Heart left ventricle (tissue), 16 donors: Measurements from ENCODE around the gene FGD4. TPM values are rescaled to one million over a fixed set of nuclear protein-coding genes. Genes with fewer than 3 reads are reported as not detected.

Source experiments
- ATAC-seq, 4 donors: fragments of 200-7000 bp; cut with Tn5 transposase; one replicate each; pipeline ENCODE4 v1.9.1; 2020 to 2022; ENCODE audit warnings: moderate library complexity in 4 of 4, mild to moderate bottlenecking in 3 of 4, moderate number of reproducible peaks in 1 of 4
- DNase-seq, 5 donors: peaks; one replicate each; pipeline ENCODE4 v3.0.0-alpha.2; 2020
- H3K27ac ChIP-seq, 12 donors: fragments of 200-600 bp; sonication (generic) in 4 of 12; one replicate each; pipeline versions ENCODE4 v1.5.0 to v1.8.0; 2016 to 2022; ENCODE audit warnings: mild to moderate bottlenecking in 2 of 12
- H3K27me3 ChIP-seq, 9 donors: fragments of 200-600 bp; sonication (generic) in 2 of 9; one replicate each; pipeline versions ENCODE4 v1.5.1 to v1.8.0; 2016 to 2022; ENCODE audit warnings: mild to moderate bottlenecking in 3 of 9
- H3K36me3 ChIP-seq, 9 donors: fragments of 200-600 bp; sonication (generic) in 2 of 9; one replicate each; pipeline versions ENCODE4 v1.5.0 to v1.8.0; 2018 to 2022; ENCODE audit warnings: mild to moderate bottlenecking in 2 of 9
- H3K4me1 ChIP-seq, 12 donors: fragments of 200-600 bp; sonication (generic) in 4 of 12; one replicate each; pipeline versions ENCODE4 v1.5.0 to v1.8.0; 2016 to 2022; ENCODE audit warnings: mild to moderate bottlenecking in 3 of 12
- H3K4me3 ChIP-seq, 12 donors: fragments of 200-600 bp; sonication (generic) in 4 of 12; one replicate each; pipeline versions ENCODE4 v1.5.0 to v1.8.0; 2017 to 2022; ENCODE audit warnings: mild to moderate bottlenecking in 9 of 12, moderate library complexity in 4 of 12
- H3K9me3 ChIP-seq, 12 donors: fragments of 200-600 bp; sonication (generic) in 4 of 12; one replicate each; pipeline versions ENCODE4 v1.5.0 to v1.8.0; 2016 to 2022; ENCODE audit warnings: mild to moderate bottlenecking in 1 of 12
- POLR2A ChIP-seq, 2 donors: fragments of 450-650 bp; IDR thresholded peaks; one replicate each; pipeline ENCODE4 v1.6.1; 2017; ENCODE audit warnings: antibody characterized with exemption in 2 of 2, mild to moderate bottlenecking in 2 of 2, moderate library complexity in 2 of 2
- WGBS, 4 donors: extraction: QIAGEN DNeasy Blood & Tissue Kit in 2 of 4; methylation state at CpG; one replicate each; pipeline versions ENCODE4 v1.1.5 to v1.1.7; 2013 to 2018; 5-methylcytosine and 5-hydroxymethylcytosine counted together
- intact Hi-C, 10 donors: fragments of 100-400 bp; cut with DNase I; formaldehyde crosslinking; loops; one replicate each; pipeline versions ENCODE4 v1.11.1 to v1.14.2; 2022
- polyA plus RNA-seq, 2 donors: library from polyadenylated mRNA; stranded (reverse); fragments of 200-250 nt; gene quantifications; one replicate each; pipeline ENCODE4 v1.2.3, GENCODE V29; 2013
- total RNA-seq, 9 donors: library from RNA; depleted of rRNA in 2 of 9; stranded (reverse); fragments of >200 nt in 2 of 9; fragmentation: NEBNext Ultra II Directional in 3 of 9; extraction: Animal tissue kit (Norgen Biotek cat#: 25700) in 3 of 9; gene quantifications; one replicate each; pipeline versions ENCODE4 v1.1.0 to v1.2.4, GENCODE V29; 2016 to 2023
- TF ChIP-seq, protein P1 (sequence below), 12 donors: fragments of 200-600 bp; sonication (generic) in 4 of 12; IDR thresholded peaks; one replicate each; pipeline versions ENCODE4 v1.5.0 to v1.8.0; 2018 to 2022; ENCODE audit warnings: antibody characterized with exemption in 12 of 12, mild to moderate bottlenecking in 5 of 12
- donor health status: ischemic (EF 13 %, LVEDD 7.1; RV severe dilation, severe dysfunction).
- donor health status: healthy with polysubstance abuse.
- donor health status: DM: no; HTN: yes; CAD: no.
- donor health status: DM: no; HTN: no; CAD: no.
- donor health status: ischemic (EF 25% LVEDD 6.9; RV normal size, moderate dysfunction).
- donor health status: ischemic (EF 25% LVEDD 5.7; RV mildly dilated, moderate dysfunction).
- donor health status: healthy.
- donor health status: DM: yes; HTN: yes; CAD: no.
- donor health status: ischemic (EF 35%, LVEDD 5.7; RV mildly dilated, moderate dysfunction).
- donor health status: nonischemic (EF 11% LVEDD 7.7; RV severe dilation, severe dysfunction).
- donor health status: DM: yes; HTN: yes; CAD: no.
- donor health status: PGD.
- donor health status: ischemic (EF 29% LVEDD 5.4; RV normal size, mild dysfunction).
- donor health status: nonischemic (EF 23%, LVEDD 6.1; RV moderate dilation, normal function).

Gene FGD4
- total and polyA plus RNA-seq, 11 donors, result 4.5 to 36.8 (median 28.2) TPM

DNA sequence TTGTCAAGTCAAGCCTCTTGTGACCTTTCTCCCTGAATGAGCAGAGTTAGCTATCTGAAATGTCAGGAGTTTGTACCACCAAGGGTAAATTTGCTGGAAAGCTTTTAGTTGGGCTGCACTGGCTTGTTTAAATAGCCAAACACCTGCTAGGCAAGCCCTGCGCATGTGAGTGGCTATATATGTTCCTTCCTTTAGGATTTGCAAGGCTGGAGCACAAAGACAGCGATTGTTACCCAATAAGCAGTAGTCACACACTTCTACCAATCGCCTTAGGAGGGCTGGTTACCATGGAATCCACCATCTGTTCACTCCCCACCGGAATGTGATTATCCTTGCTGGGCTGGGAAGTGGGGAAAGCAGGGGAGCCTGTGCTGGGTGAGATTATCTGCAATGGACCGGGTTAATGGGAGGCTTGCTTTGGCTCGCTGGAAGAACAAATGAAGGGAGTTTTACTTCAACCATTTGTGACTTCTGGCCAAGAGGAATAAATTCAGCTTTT, 102.5 kb downstream of the FGD4 start:
- ATAC-seq (peak; percentile 29 to 71 (median 60)), DNase-seq (peak in 3 of 5 donors; percentile 22 to 42 (median 36))
- Histone ChIP-seq H3K27me3 (no peaks in the 10 kb centered on the region), H3K4me1 (peaks cover 7 to 88% (median 53%) of the 10 kb centered on the region in 12 donors), H3K27ac (peak overlapping the region in 10 of 12 donors; percentile 36 to 85 (median 68)), H3K4me3 (peak overlapping the region in 10 of 12 donors; percentile 4 to 60 (median 41)), H3K36me3 (no peaks in the 10 kb centered on the region), H3K9me3 (no peaks in the 10 kb centered on the region)
- intact Hi-C loops, result loop anchor here in 2 of 10 donors (5.0 kb wide), 2 partner anchors 35 to 45 kb away; no protein-coding TSS in a partner anchor
- 17 to 28% (median 25%) methylated on average over 6 of the region's 6 CpGs for WGBS, 4 donors
- no peak for TF ChIP-seq POLR2A (IDR thresholded peaks at IDR 0.05)
- TF ChIP-seq, protein P1, sequence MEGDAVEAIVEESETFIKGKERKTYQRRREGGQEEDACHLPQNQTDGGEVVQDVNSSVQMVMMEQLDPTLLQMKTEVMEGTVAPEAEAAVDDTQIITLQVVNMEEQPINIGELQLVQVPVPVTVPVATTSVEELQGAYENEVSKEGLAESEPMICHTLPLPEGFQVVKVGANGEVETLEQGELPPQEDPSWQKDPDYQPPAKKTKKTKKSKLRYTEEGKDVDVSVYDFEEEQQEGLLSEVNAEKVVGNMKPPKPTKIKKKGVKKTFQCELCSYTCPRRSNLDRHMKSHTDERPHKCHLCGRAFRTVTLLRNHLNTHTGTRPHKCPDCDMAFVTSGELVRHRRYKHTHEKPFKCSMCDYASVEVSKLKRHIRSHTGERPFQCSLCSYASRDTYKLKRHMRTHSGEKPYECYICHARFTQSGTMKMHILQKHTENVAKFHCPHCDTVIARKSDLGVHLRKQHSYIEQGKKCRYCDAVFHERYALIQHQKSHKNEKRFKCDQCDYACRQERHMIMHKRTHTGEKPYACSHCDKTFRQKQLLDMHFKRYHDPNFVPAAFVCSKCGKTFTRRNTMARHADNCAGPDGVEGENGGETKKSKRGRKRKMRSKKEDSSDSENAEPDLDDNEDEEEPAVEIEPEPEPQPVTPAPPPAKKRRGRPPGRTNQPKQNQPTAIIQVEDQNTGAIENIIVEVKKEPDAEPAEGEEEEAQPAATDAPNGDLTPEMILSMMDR (IDR thresholded peaks at IDR 0.05), result no peak

- Histone ChIP-seq H3K9me3 (no peaks in the 10 kb centered on the region), H3K27me3 (no peaks in the 10 kb centered on the region), H3K36me3 (no peaks in the 10 kb centered on the region), H3K4me1 (peaks cover 4 to 83% (median 52%) of the 10 kb centered on the region in 12 donors), H3K4me3 (peak overlapping the region in 10 of 12 donors; percentile 4 to 60 (median 41)), H3K27ac (peak overlapping the region in 11 of 12 donors; percentile 26 to 85 (median 66))
- 20 to 26% (median 23%) methylated on average over 3 of the region's 3 CpGs for WGBS, 4 donors
- TF ChIP-seq POLR2A (IDR thresholded peaks at IDR 0.05), result no peak
- TF ChIP-seq, protein P1 (IDR thresholded peaks at IDR 0.05), result no peak
- DNase-seq (no peak), ATAC-seq (peak in 3 of 4 donors; percentile 36 to 64 (median 43))
- intact Hi-C loops, result loop anchor here in 2 of 10 donors (5.0 kb wide), 2 partner anchors 34 to 46 kb away; no protein-coding TSS in a partner anchor
Measured at GRCh38 chr12:32502693-32503502, 103.5 kb downstream of the FGD4 start.

- Histone ChIP-seq H3K4me3 (peak overlapping the region in 8 of 12 donors; percentile 29 to 60 (median 43)), H3K36me3 (no peaks in the 10 kb centered on the region), H3K4me1 (peaks cover 4 to 83% (median 55%) of the 10 kb centered on the region in 12 donors), H3K9me3 (no peaks in the 10 kb centered on the region), H3K27ac (peak overlapping the region in 9 of 12 donors; percentile 36 to 85 (median 70)), H3K27me3 (no peaks in the 10 kb centered on the region)
- ATAC-seq (peak in 1 of 4 donors; percentile 21), DNase-seq (no peak)
- TF ChIP-seq, protein P1 (IDR thresholded peaks at IDR 0.05), result no peak
- TF ChIP-seq POLR2A (IDR thresholded peaks at IDR 0.05), result no peak
- WGBS, 4 donors, result 52 to 61% (median 54%) methylated on average over 2 of the region's 2 CpGs
- intact Hi-C loops, result loop anchor here in 2 of 10 donors (5.0 kb wide), 2 partner anchors 34 to 46 kb away; no protein-coding TSS in a partner anchor
Measured at GRCh38 chr12:32503730-32504129, 104.4 kb downstream of the FGD4 start.

DNA sequence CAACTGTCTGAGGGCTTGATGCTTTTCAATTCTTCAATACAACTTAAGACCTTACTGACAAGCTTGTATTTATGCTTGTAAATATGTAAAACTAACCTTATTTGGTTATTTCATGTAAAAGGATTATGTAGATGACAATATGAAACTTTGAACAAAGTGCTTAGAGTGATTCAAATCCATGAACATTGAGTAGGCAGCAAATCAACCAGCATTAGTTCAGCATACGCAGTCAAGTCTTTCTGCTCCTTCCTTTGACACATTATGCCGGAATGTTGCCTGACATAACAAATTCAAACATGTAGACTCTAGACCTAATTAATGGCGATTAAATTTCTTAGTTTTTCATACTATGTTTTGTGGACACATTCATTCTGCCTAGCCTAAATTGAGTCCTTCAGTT, 105.2 kb downstream of the FGD4 start:
- no peak for TF ChIP-seq POLR2A (IDR thresholded peaks at IDR 0.05)
- TF ChIP-seq, protein P1 (IDR thresholded peaks at IDR 0.05), result no peak
- peak overlapping the region in 7 of 12 donors; percentile 29 to 60 (median 45) for H3K4me3 ChIP-seq
- DNase-seq (no peak), ATAC-seq (no peak)
- H3K27me3 ChIP-seq, result no peaks in the 10 kb centered on the region
- 77 to 90% (median 88%) methylated on average over 3 of the region's 3 CpGs for WGBS, 4 donors
- no peaks in the 10 kb centered on the region for H3K36me3 ChIP-seq
- peak overlapping the region in 7 of 12 donors; percentile 15 to 84 (median 59) for H3K27ac ChIP-seq
- no peaks in the 10 kb centered on the region for H3K9me3 ChIP-seq
- intact Hi-C loops, result loop anchor here in 2 of 10 donors (5.0 kb wide), 2 partner anchors 33 to 47 kb away; no protein-coding TSS in a partner anchor
- peaks cover 4 to 82% (median 60%) of the 10 kb centered on the region in 12 donors for H3K4me1 ChIP-seq
